Nephron (organoid): ENCODE results near the gene ADAR.
"Not testable (repeated sequence)": the region's sequence is repeated elsewhere in the genome, so short reads cannot be mapped to it uniquely, and the experiment has no call there.

Experiments
- H3K27ac Mint-ChIP-seq, 3 experiments: 2 replicates each; pipeline ENCODE4 v1.8.0; 2020; ENCODE audit warnings: mixed read lengths in 3 of 3, mild to moderate bottlenecking in 2 of 3, moderate library complexity in 1 of 3
- H3K27me3 Mint-ChIP-seq: 2 replicates; pipeline ENCODE4 v1.8.0; 2021; ENCODE audit warnings: low read depth, mild to moderate bottlenecking, moderate library complexity, mixed read lengths
- H3K36me3 Mint-ChIP-seq: 2 replicates; pipeline ENCODE4 v1.8.0; 2020; ENCODE audit warnings: low read depth, mixed read lengths
- H3K4me1 Mint-ChIP-seq: 2 replicates; pipeline ENCODE4 v1.8.0; 2020; ENCODE audit warnings: mixed read lengths
- H3K4me3 Mint-ChIP-seq, 3 experiments: 2 replicates each; pipeline ENCODE4 v1.8.0; 2020; ENCODE audit warnings: mild to moderate bottlenecking in 3 of 3, mixed read lengths in 3 of 3, moderate library complexity in 2 of 3
- H3K9me3 Mint-ChIP-seq: 2 replicates; pipeline ENCODE4 v1.8.0; 2020; ENCODE audit warnings: mixed read lengths
- TF ChIP-seq, protein P1 (sequence below), 3 experiments: fragments of 200-600 bp; sonication (generic); IDR thresholded peaks; one replicate each; pipeline ENCODE4 v1.5.0; 2021; ENCODE audit warnings: antibody characterized with exemption in 3 of 3; ENCODE audit not compliant: unreplicated experiment in 3 of 3

ADAR gene, protein sequence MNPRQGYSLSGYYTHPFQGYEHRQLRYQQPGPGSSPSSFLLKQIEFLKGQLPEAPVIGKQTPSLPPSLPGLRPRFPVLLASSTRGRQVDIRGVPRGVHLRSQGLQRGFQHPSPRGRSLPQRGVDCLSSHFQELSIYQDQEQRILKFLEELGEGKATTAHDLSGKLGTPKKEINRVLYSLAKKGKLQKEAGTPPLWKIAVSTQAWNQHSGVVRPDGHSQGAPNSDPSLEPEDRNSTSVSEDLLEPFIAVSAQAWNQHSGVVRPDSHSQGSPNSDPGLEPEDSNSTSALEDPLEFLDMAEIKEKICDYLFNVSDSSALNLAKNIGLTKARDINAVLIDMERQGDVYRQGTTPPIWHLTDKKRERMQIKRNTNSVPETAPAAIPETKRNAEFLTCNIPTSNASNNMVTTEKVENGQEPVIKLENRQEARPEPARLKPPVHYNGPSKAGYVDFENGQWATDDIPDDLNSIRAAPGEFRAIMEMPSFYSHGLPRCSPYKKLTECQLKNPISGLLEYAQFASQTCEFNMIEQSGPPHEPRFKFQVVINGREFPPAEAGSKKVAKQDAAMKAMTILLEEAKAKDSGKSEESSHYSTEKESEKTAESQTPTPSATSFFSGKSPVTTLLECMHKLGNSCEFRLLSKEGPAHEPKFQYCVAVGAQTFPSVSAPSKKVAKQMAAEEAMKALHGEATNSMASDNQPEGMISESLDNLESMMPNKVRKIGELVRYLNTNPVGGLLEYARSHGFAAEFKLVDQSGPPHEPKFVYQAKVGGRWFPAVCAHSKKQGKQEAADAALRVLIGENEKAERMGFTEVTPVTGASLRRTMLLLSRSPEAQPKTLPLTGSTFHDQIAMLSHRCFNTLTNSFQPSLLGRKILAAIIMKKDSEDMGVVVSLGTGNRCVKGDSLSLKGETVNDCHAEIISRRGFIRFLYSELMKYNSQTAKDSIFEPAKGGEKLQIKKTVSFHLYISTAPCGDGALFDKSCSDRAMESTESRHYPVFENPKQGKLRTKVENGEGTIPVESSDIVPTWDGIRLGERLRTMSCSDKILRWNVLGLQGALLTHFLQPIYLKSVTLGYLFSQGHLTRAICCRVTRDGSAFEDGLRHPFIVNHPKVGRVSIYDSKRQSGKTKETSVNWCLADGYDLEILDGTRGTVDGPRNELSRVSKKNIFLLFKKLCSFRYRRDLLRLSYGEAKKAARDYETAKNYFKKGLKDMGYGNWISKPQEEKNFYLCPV

GRCh38 chr1:154607609-154608396 lies at the start of gene ADAR:
ADAR (minus strand) TSS chr1:154608186; CDS start chr1:154608006, 180 bp downstream.
- Mint-ChIP-seq H3K36me3 (peaks cover 18% of the 10 kb centered on the region), H3K27ac (peak within 1 kb of the TSS; percentile 95 to 99 (median 98)), H3K4me1 (peaks cover 43% of the 10 kb centered on the region), H3K9me3 (no peaks in the 10 kb centered on the region), H3K4me3 (peak within 1 kb of the TSS; percentile 89 to 96 (median 95)), H3K27me3 (no peaks in the 10 kb centered on the region)
- TF ChIP-seq, protein P1, sequence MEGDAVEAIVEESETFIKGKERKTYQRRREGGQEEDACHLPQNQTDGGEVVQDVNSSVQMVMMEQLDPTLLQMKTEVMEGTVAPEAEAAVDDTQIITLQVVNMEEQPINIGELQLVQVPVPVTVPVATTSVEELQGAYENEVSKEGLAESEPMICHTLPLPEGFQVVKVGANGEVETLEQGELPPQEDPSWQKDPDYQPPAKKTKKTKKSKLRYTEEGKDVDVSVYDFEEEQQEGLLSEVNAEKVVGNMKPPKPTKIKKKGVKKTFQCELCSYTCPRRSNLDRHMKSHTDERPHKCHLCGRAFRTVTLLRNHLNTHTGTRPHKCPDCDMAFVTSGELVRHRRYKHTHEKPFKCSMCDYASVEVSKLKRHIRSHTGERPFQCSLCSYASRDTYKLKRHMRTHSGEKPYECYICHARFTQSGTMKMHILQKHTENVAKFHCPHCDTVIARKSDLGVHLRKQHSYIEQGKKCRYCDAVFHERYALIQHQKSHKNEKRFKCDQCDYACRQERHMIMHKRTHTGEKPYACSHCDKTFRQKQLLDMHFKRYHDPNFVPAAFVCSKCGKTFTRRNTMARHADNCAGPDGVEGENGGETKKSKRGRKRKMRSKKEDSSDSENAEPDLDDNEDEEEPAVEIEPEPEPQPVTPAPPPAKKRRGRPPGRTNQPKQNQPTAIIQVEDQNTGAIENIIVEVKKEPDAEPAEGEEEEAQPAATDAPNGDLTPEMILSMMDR (IDR thresholded peaks at IDR 0.05; ENCODE audit: unreplicated experiment in 3 of 3), result no peak

GRCh38 chr1:154657556-154657955 lies 49.6 kb upstream of the ADAR start:
- Mint-ChIP-seq H3K4me1 (no peaks in the 10 kb centered on the region), H3K27me3 (peaks cover 44% of the 10 kb centered on the region), H3K4me3 (no peak overlapping the region), H3K9me3 (peaks cover 5% of the 10 kb centered on the region), H3K36me3 (no peaks in the 10 kb centered on the region), H3K27ac (no peak overlapping the region)
- TF ChIP-seq, protein P1 (IDR thresholded peaks at IDR 0.05; ENCODE audit: unreplicated experiment in 3 of 3), result no peak

- TF ChIP-seq, protein P1 (IDR thresholded peaks at IDR 0.05; ENCODE audit: unreplicated experiment in 3 of 3), result no peak
- Mint-ChIP-seq H3K27ac (no peak overlapping the region), H3K27me3 (peaks cover 36% of the 10 kb centered on the region), H3K9me3 (peaks cover 5% of the 10 kb centered on the region), H3K4me3 (no peak overlapping the region), H3K36me3 (no peaks in the 10 kb centered on the region), H3K4me1 (no peaks in the 10 kb centered on the region)
Measured at GRCh38 chr1:154652893-154653292, 44.9 kb upstream of the ADAR start.

- H3K4me3 Mint-ChIP-seq, H3K27ac Mint-ChIP-seq, H3K4me1 Mint-ChIP-seq, H3K27me3 Mint-ChIP-seq, H3K9me3 Mint-ChIP-seq, H3K36me3 Mint-ChIP-seq: not testable (repeated sequence)
Measured at GRCh38 chr1:154644724-154645123, 36.7 kb upstream of the ADAR start.

DNA sequence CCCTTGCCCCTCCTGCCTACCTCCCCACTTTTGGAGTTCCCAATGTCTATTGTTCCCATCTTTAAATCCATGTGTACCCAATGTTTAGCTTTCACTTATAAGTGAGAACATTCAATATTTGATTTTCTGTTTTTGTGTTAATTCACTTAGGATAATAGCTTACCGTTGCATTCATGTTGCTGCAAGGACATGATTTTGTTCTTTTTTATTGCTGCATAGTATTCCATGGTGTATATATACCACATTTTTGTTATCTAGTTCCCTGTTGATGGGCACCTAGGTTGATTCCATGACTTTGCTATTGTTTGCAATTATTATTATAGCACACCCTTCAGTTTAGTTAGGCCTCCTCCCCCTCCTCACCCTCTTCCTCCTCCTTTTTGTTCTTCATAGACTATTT lies 33.5 kb upstream of the ADAR start:
- TF ChIP-seq, protein P1 (IDR thresholded peaks at IDR 0.05; ENCODE audit: unreplicated experiment in 3 of 3), result no peak
- Mint-ChIP-seq H3K4me1 (no peaks in the 10 kb centered on the region), H3K9me3 (peaks cover 21% of the 10 kb centered on the region), H3K27ac (no peak overlapping the region), H3K4me3 (no peak overlapping the region), H3K27me3 (peaks cover 10% of the 10 kb centered on the region), H3K36me3 (no peaks in the 10 kb centered on the region)
